Adrenal gland (tissue), 12 donors: ENCODE data around the gene RPS5. TPM values are rescaled to one million over a fixed set of nuclear protein-coding genes. Genes with fewer than 3 reads are reported as not detected.

Source experiments
- DNase-seq, 7 donors: peaks; one replicate each; pipeline ENCODE4 v3.0.0-alpha.2; 2019 to 2020
- H3K27ac ChIP-seq, 5 donors: fragments of 200-600 bp; sonication (generic) in 4 of 5; 1 replicate in 3 of 5; 2 replicates in 2 of 5; pipeline versions ENCODE4 v1.5.1 to v1.8.0; 2016 to 2020; ENCODE audit warnings: mild to moderate bottlenecking in 1 of 5
- H3K27me3 ChIP-seq: fragments of 200-600 bp; 2 replicates; pipeline ENCODE4 v1.8.0; 2021
- H3K36me3 ChIP-seq, 2 donors: fragments of 200-600 bp; replicated peaks in 1 of 2; 1 replicate in 1 of 2; 2 replicates in 1 of 2; pipeline versions ENCODE4 v1.5.1 to v1.8.0; 2018 to 2022
- H3K4me1 ChIP-seq, 2 donors: fragments of 200-600 bp; replicated peaks in 1 of 2; 1 replicate in 1 of 2; 2 replicates in 1 of 2; pipeline versions ENCODE4 v1.5.1 to v1.8.0; 2018 to 2021
- H3K4me3 ChIP-seq, 4 donors: fragments of 200-600 bp; sonication (generic) in 3 of 4; one replicate each; pipeline ENCODE4 v1.5.1; 2016 to 2018
- H3K9me3 ChIP-seq, 3 donors: fragments of 200-600 bp; sonication (generic) in 1 of 3; replicated peaks in 1 of 3; 1 replicate in 2 of 3; 2 replicates in 1 of 3; pipeline versions ENCODE4 v1.5.1 to v1.8.0; 2016 to 2021
- POLR2A ChIP-seq, 2 donors: fragments of 450-650 bp; IDR thresholded peaks; one replicate each; pipeline ENCODE4 v1.6.1; 2017; ENCODE audit warnings: antibody characterized with exemption in 2 of 2, mild to moderate bottlenecking in 2 of 2, moderate library complexity in 1 of 2
- WGBS, 4 donors: extraction: QIAGEN DNeasy Blood & Tissue Kit in 2 of 4; methylation state at CpG; one replicate each; pipeline versions ENCODE4 v1.1.5 to v1.1.7; 2013 to 2017; 5-methylcytosine and 5-hydroxymethylcytosine counted together
- intact Hi-C, 2 donors: fragments of 100-400 bp; cut with DNase I; formaldehyde crosslinking; loops; one replicate each; pipeline versions ENCODE4 v1.14.1 to v1.15.0; 2022 to 2023
- polyA plus RNA-seq, 3 donors: library from polyadenylated mRNA; stranded (reverse); fragments of 200-250 nt in 2 of 3; fragments of 350-450 nt in 1 of 3; fragmentation: Illumina TruSeq in 1 of 3; extraction: RNeasy Lipid Tissue Mini Kit (QIAGEN cat#74804) in 1 of 3; gene quantifications; one replicate each; pipeline ENCODE4 v1.2.3, GENCODE V29; 2013 to 2014
- total RNA-seq, 9 donors: library from RNA; depleted of rRNA in 4 of 9; stranded (reverse); fragments of >200 nt in 4 of 9; fragments of 120-200 nt in 1 of 9; fragmentation: NEBNext Ultra II Directional in 1 of 9; extraction: Animal tissue kit (Norgen Biotek cat#: 25700) in 1 of 9; gene quantifications; one replicate each; pipeline versions ENCODE4 v1.1.0 to v1.2.4, GENCODE V29; 2013 to 2023
- TF ChIP-seq, protein P1 (sequence below), 6 experiments: fragments of 450-650 bp in 4 of 6; fragments of 200-600 bp in 2 of 6; sonication (generic) in 1 of 6; IDR thresholded peaks; 1 replicate in 5 of 6; 2 replicates in 1 of 6; pipeline versions ENCODE4 v1.5.1 to v1.8.0; 2016 to 2021; ENCODE audit warnings: antibody characterized with exemption in 6 of 6, mild to moderate bottlenecking in 2 of 6, moderate library complexity in 1 of 6
- donor health status: healthy with polysubstance abuse.
- donor health status: Bipolar disorder and iron deficiency.
- donor health status: DM: yes; HTN: yes; CAD: no.
- donor health status: DM: no; HTN: no; CAD: no.
- donor health status: DM: no; HTN: no; CAD: no.
- donor health status: DM: yes; HTN: yes; CAD: no.

Gene RPS5
- total and polyA plus RNA-seq, 12 donors = 555 to 1,999 (median 1,094) TPM

GRCh38 chr19:58380037-58380661, 6.9 kb upstream of the RPS5 start:
- intact Hi-C loops = no loop called here
- peak overlapping the region; percentile 52 to 87 (median 82) for H3K4me3 ChIP-seq

DNA sequence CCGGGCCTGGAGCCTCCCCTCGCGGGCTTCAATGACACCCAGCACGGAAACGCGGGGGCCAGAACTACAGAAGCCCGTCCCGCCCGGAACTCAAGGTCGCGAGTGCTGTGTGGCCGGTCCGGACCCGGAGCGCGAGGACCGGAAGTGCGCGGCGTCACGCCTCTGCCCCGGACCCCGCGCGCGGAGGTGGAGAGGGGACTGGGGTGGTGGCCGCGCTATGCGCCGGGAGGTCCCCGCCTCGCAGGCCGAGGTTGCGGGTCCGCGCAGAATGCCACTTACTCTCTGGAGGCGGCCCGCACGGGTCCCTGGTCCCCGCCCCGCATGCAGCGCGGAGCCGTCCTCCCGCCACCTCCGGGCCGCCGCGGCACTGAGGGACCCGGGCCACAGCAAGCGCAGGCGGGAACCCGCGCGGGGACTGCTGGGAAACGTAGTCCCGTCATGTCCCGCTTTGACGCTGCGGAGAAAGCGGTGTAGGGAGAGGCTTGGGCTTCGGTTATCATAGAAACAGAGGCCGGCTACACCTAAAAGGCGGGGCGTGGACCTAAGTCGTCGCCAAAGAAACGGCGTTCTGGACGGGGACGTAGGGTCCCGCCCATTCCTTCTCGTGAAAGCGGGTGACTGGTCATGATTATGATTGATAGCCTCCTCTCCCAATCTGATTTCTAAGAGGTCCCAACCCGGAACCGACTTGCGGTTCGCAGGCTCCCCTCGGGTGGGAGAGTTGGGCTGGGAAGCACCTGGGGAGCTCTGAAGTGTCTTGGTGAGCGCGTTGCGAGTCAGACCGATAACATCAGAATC, 6.2 kb upstream of the RPS5 start, which contains the start of gene ZNF837:
Gene ZNF837, minus strand, starts transcription at position 369 of the 798 bp plus-strand sequence. CDS start 11,698 bp downstream, outside the sequence.
- H3K36me3 ChIP-seq = no peaks in the 10 kb centered on the region
- no peaks in the 10 kb centered on the region for H3K27me3 ChIP-seq
- peak; percentile 99 to 100 (median 99) for DNase-seq
- H3K4me3 ChIP-seq = peak within 1 kb of the TSS; percentile 52 to 87 (median 82)
- H3K27ac ChIP-seq = peak within 1 kb of the TSS; percentile 84 to 98 (median 86)
- peaks cover 25 to 30% of the 10 kb centered on the region in 2 donors for H3K4me1 ChIP-seq
- intact Hi-C loops = no loop called here
- WGBS, 4 donors = 0 to 1% (median 0%) methylated on average over 31 to 83 of the region's 83 CpGs
- no peaks in the 10 kb centered on the region for H3K9me3 ChIP-seq
- peak; percentile 84 to 88 for TF ChIP-seq POLR2A (IDR thresholded peaks at IDR 0.05)
- TF ChIP-seq, protein P1, sequence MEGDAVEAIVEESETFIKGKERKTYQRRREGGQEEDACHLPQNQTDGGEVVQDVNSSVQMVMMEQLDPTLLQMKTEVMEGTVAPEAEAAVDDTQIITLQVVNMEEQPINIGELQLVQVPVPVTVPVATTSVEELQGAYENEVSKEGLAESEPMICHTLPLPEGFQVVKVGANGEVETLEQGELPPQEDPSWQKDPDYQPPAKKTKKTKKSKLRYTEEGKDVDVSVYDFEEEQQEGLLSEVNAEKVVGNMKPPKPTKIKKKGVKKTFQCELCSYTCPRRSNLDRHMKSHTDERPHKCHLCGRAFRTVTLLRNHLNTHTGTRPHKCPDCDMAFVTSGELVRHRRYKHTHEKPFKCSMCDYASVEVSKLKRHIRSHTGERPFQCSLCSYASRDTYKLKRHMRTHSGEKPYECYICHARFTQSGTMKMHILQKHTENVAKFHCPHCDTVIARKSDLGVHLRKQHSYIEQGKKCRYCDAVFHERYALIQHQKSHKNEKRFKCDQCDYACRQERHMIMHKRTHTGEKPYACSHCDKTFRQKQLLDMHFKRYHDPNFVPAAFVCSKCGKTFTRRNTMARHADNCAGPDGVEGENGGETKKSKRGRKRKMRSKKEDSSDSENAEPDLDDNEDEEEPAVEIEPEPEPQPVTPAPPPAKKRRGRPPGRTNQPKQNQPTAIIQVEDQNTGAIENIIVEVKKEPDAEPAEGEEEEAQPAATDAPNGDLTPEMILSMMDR (IDR thresholded peaks at IDR 0.05) = peak in 1 of 6 experiments; percentile 27

More at GRCh38 chr19:58380037-58380661, 6.9 kb upstream of the RPS5 start:
- H3K36me3 ChIP-seq = no peaks in the 10 kb centered on the region
- no peaks in the 10 kb centered on the region for H3K27me3 ChIP-seq
- 3 to 6% (median 5%) methylated on average over 18 to 24 of the region's 24 CpGs for WGBS, 4 donors
- no peak for TF ChIP-seq POLR2A (IDR thresholded peaks at IDR 0.05)
- TF ChIP-seq, protein P1 (IDR thresholded peaks at IDR 0.05) = peak in 1 of 6 experiments; percentile 7
- peak overlapping the region; percentile 84 to 98 (median 86) for H3K27ac ChIP-seq
- no peak for DNase-seq
- H3K9me3 ChIP-seq = no peaks in the 10 kb centered on the region
- H3K4me1 ChIP-seq = peaks cover 17 to 23% of the 10 kb centered on the region in 2 donors

GRCh38 chr19:58381460-58382212, 5.4 kb upstream of the RPS5 start:
- no peak for TF ChIP-seq POLR2A (IDR thresholded peaks at IDR 0.05)
- TF ChIP-seq, protein P1 (IDR thresholded peaks at IDR 0.05) = peak in 1 of 6 experiments; percentile 2
- peak in 2 of 7 donors; percentile 43 to 66 for DNase-seq
- Histone ChIP-seq H3K27me3 (no peaks in the 10 kb centered on the region), H3K9me3 (no peaks in the 10 kb centered on the region), H3K27ac (peak overlapping the region in 4 of 5 donors; percentile 4 to 98 (median 78)), H3K4me1 (peaks cover 29 to 34% of the 10 kb centered on the region in 2 donors), H3K36me3 (no peaks in the 10 kb centered on the region), H3K4me3 (peak overlapping the region in 2 of 4 donors; percentile 79 to 87)
- intact Hi-C loops = no loop called here
- 31 to 36% (median 32%) methylated on average over 26 of the region's 26 CpGs for whole genome bisulfite sequencing, 4 donors
